Activated T-helper 2 cell treated with anti-CD3 and anti-CD28 coated beads, Interferon-gamma antibody, Interleukin-2, Interleukin-4, amounts not matched to agents 10 μg/mL and 5 μg/mL and 100 μg/mL, durations not matched to agents 14 hours and 24 hours and 36 hours (primary cell): ENCODE results near the gene TIMM23. TPM values are rescaled to one million over a fixed set of nuclear protein-coding genes. Genes with fewer than 3 reads are reported as not detected.

Experiments
- DNase-seq: peaks from one replicate; pipeline ENCODE4 v3.0.0; 2021; ENCODE audit warnings: low spot score
- H3K27ac Mint-ChIP-seq: one replicate; pipeline ENCODE4 v1.8.0; 2021; ENCODE audit warnings: mixed read lengths
- H3K27me3 Mint-ChIP-seq: one replicate; pipeline ENCODE4 v1.8.0; 2021; ENCODE audit warnings: low read depth, mixed read lengths
- H3K36me3 Mint-ChIP-seq: one replicate; pipeline ENCODE4 v1.8.0; 2021; ENCODE audit warnings: low read depth, mixed read lengths
- H3K4me1 Mint-ChIP-seq: one replicate; pipeline ENCODE4 v1.8.0; 2021; ENCODE audit warnings: low read depth, mixed read lengths
- H3K4me3 Mint-ChIP-seq: one replicate; pipeline ENCODE4 v1.8.0; 2021; ENCODE audit warnings: low read depth, mild to moderate bottlenecking, moderate library complexity, mixed read lengths
- H3K9me3 Mint-ChIP-seq: one replicate; pipeline ENCODE4 v1.8.0; 2021; ENCODE audit warnings: mixed read lengths
- intact Hi-C: fragments of 100-400 bp; cut with micrococcal nuclease; formaldehyde crosslinking; loops from one replicate; pipeline ENCODE4 v1.15.1; 2023
- total RNA-seq: library from RNA; stranded (reverse); gene quantifications from 2 replicates; pipeline ENCODE4 v1.2.3, GENCODE V29; 2022

Gene TIMM23
- total RNA-seq, 1 donor from 2014 or later = 93.6 TPM

GRCh38 chr10:46018453-46019176 lies 46.3 kb downstream of the TIMM23 start:
- no peaks in the 10 kb centered on the region for H3K27me3 Mint-ChIP-seq
- peaks cover 40% of the 10 kb centered on the region for H3K4me1 Mint-ChIP-seq
- intact Hi-C loops = loop anchor here (1.0 kb wide), 1 partner anchor 14 kb away; no protein-coding TSS in a partner anchor
- H3K4me3 Mint-ChIP-seq = no peak overlapping the region
- H3K27ac Mint-ChIP-seq = no peak overlapping the region
- no peaks in the 10 kb centered on the region for H3K9me3 Mint-ChIP-seq
- DNase-seq = no peak
- H3K36me3 Mint-ChIP-seq = peaks cover 35% of the 10 kb centered on the region

- Mint-ChIP-seq H3K36me3 (peaks cover 31% of the 10 kb centered on the region), H3K4me1 (peaks cover 45% of the 10 kb centered on the region), H3K27me3 (no peaks in the 10 kb centered on the region), H3K27ac (no peak overlapping the region), H3K4me3 (no peak overlapping the region), H3K9me3 (no peaks in the 10 kb centered on the region)
- no peak for DNase-seq
- intact Hi-C loops = loop anchor here (1.0 kb wide), 1 partner anchor 15 kb away; no protein-coding TSS in a partner anchor
Measured at GRCh38 chr10:46019177-46019528, 46.9 kb downstream of the TIMM23 start.

GRCh38 chr10:46019569-46020343 lies 47.5 kb downstream of the TIMM23 start:
- Mint-ChIP-seq H3K27ac (peak overlapping the region; percentile 51), H3K36me3 (peaks cover 25% of the 10 kb centered on the region), H3K4me1 (peaks cover 50% of the 10 kb centered on the region), H3K4me3 (no peak overlapping the region), H3K9me3 (no peaks in the 10 kb centered on the region), H3K27me3 (no peaks in the 10 kb centered on the region)
- DNase-seq = no peak
- intact Hi-C loops = loop anchor here (1.0 kb wide), 1 partner anchor 15 kb away; no protein-coding TSS in a partner anchor

- H3K27ac Mint-ChIP-seq = no peak overlapping the region
- no peak for DNase-seq
- H3K4me3 Mint-ChIP-seq = no peak overlapping the region
- intact Hi-C loops = no loop called here
- no peaks in the 10 kb centered on the region for H3K27me3 Mint-ChIP-seq
- H3K4me1 Mint-ChIP-seq = peaks cover 50% of the 10 kb centered on the region
- H3K36me3 Mint-ChIP-seq = peaks cover 21% of the 10 kb centered on the region
- H3K9me3 Mint-ChIP-seq = no peaks in the 10 kb centered on the region
Measured at GRCh38 chr10:46020344-46020657, 48.0 kb downstream of the TIMM23 start.

- DNase-seq = peak; percentile 76
- Mint-ChIP-seq H3K4me3 (peak overlapping the region; percentile 82), H3K9me3 (no peaks in the 10 kb centered on the region), H3K27me3 (no peaks in the 10 kb centered on the region), H3K36me3 (peaks cover 17% of the 10 kb centered on the region), H3K27ac (peak overlapping the region; percentile 84), H3K4me1 (peaks cover 62% of the 10 kb centered on the region)
- intact Hi-C loops = no loop called here
Measured at GRCh38 chr10:46022978-46023702, 50.9 kb downstream of the TIMM23 start.

GRCh38 chr10:46024948-46025347 lies 52.7 kb downstream of the TIMM23 start:
- H3K9me3 Mint-ChIP-seq = no peaks in the 10 kb centered on the region
- intact Hi-C loops = loop anchor here (5.0 kb wide), 2 partner anchors 53 to 433 kb away; partner anchors contain the start of gene TIMM23
- H3K4me3 Mint-ChIP-seq = no peak overlapping the region
- H3K4me1 Mint-ChIP-seq = peaks cover 61% of the 10 kb centered on the region
- no peaks in the 10 kb centered on the region for H3K27me3 Mint-ChIP-seq
- peaks cover 23% of the 10 kb centered on the region for H3K36me3 Mint-ChIP-seq
- peak overlapping the region; percentile 19 for H3K27ac Mint-ChIP-seq
- DNase-seq = no peak

GRCh38 chr10:46025406-46025805 lies 53.1 kb downstream of the TIMM23 start:
- Mint-ChIP-seq H3K27ac (peak overlapping the region; percentile 50), H3K36me3 (peaks cover 23% of the 10 kb centered on the region), H3K27me3 (no peaks in the 10 kb centered on the region), H3K9me3 (no peaks in the 10 kb centered on the region), H3K4me1 (peaks cover 57% of the 10 kb centered on the region), H3K4me3 (no peak overlapping the region)
- DNase-seq = no peak
- intact Hi-C loops = loop anchor here (5.0 kb wide), 2 partner anchors 53 to 433 kb away; partner anchors contain the start of gene TIMM23

- intact Hi-C loops = loop anchor here (5.0 kb wide), 2 partner anchors 54 to 434 kb away; partner anchors contain the start of gene TIMM23
- Mint-ChIP-seq H3K27ac (no peak overlapping the region), H3K36me3 (peaks cover 23% of the 10 kb centered on the region), H3K4me1 (peaks cover 56% of the 10 kb centered on the region), H3K4me3 (no peak overlapping the region), H3K9me3 (no peaks in the 10 kb centered on the region), H3K27me3 (no peaks in the 10 kb centered on the region)
- DNase-seq = no peak
Measured at GRCh38 chr10:46026106-46026505, 53.8 kb downstream of the TIMM23 start.

- H3K9me3 Mint-ChIP-seq = no peaks in the 10 kb centered on the region
- peak overlapping the region; percentile 93 for H3K27ac Mint-ChIP-seq
- H3K27me3 Mint-ChIP-seq = no peaks in the 10 kb centered on the region
- DNase-seq = no peak
- H3K36me3 Mint-ChIP-seq = peaks cover 17% of the 10 kb centered on the region
- H3K4me3 Mint-ChIP-seq = peak overlapping the region; percentile 97
- intact Hi-C loops = loop anchor here (2.0 to 5.0 kb wide), 3 partner anchors 46 to 437 kb away; partner anchors contain the start of gene TIMM23
- H3K4me1 Mint-ChIP-seq = peaks cover 49% of the 10 kb centered on the region
Measured at GRCh38 chr10:46028584-46029460, 56.5 kb downstream of the TIMM23 start.

- Mint-ChIP-seq H3K27ac (peak overlapping the region; percentile 93), H3K36me3 (peaks cover 17% of the 10 kb centered on the region), H3K9me3 (no peaks in the 10 kb centered on the region), H3K4me1 (peaks cover 43% of the 10 kb centered on the region), H3K27me3 (no peaks in the 10 kb centered on the region), H3K4me3 (peak overlapping the region; percentile 97)
- no peak for DNase-seq
- intact Hi-C loops = loop anchor here (2.0 to 5.0 kb wide), 4 partner anchors 47 to 779 kb away; partner anchors contain the start of gene TIMM23
Measured at GRCh38 chr10:46029461-46030030, 57.3 kb downstream of the TIMM23 start.

- intact Hi-C loops = loop anchor here (2.0 kb wide), 1 partner anchor 780 kb away; no protein-coding TSS in a partner anchor
- Mint-ChIP-seq H3K27me3 (peaks cover under 1% of the 10 kb centered on the region), H3K9me3 (no peaks in the 10 kb centered on the region), H3K4me3 (peak within 1 kb of the TSS; percentile 97), H3K27ac (peak within 1 kb of the TSS; percentile 93), H3K36me3 (peaks cover 17% of the 10 kb centered on the region), H3K4me1 (peaks cover 40% of the 10 kb centered on the region)
- DNase-seq = peak; percentile 96
Measured at GRCh38 chr10:46030091-46030937, 58.0 kb downstream of the TIMM23 start, which contains the start of gene NCOA4. Gene NCOA4 (minus strand): TSS chr10:46030623. CDS start chr10:46016680, 13,943 bp downstream.
